NCI-H460 (cell line): ENCODE data around the gene PTPN11. TPM values are rescaled to one million over a fixed set of nuclear protein-coding genes. Genes with fewer than 3 reads are reported as not detected.
"Not testable (repeated sequence)": the region's sequence is repeated elsewhere in the genome, so short reads cannot be mapped to it uniquely, and the experiment has no call there.

Source experiments
- DNase-seq: peaks from one replicate; pipeline ENCODE4 v3.0.0-alpha.2; 2016; ENCODE audit warnings: low read depth; ENCODE audit errors: extremely low read depth
- polyA plus RNA-seq: library from polyadenylated mRNA; depleted of rRNA; stranded (reverse); fragments of >200 nt; gene quantifications from 2 replicates; pipeline ENCODE4 v1.2.3, GENCODE V29; 2014; cell fraction: nucleus; rRNA removed
- total RNA-seq: library from RNA; depleted of rRNA; stranded (reverse); fragments of >200 nt; shearing (Covaris generic); gene quantifications from 2 replicates; pipeline ENCODE4 v1.2.3, GENCODE V29; 2014; rRNA removed

Gene PTPN11
- 98.2 and 110 TPM in 2 replicates for total RNA-seq
- 42.7 and 72.0 TPM in 2 replicates for polyA plus RNA-seq

DNA sequence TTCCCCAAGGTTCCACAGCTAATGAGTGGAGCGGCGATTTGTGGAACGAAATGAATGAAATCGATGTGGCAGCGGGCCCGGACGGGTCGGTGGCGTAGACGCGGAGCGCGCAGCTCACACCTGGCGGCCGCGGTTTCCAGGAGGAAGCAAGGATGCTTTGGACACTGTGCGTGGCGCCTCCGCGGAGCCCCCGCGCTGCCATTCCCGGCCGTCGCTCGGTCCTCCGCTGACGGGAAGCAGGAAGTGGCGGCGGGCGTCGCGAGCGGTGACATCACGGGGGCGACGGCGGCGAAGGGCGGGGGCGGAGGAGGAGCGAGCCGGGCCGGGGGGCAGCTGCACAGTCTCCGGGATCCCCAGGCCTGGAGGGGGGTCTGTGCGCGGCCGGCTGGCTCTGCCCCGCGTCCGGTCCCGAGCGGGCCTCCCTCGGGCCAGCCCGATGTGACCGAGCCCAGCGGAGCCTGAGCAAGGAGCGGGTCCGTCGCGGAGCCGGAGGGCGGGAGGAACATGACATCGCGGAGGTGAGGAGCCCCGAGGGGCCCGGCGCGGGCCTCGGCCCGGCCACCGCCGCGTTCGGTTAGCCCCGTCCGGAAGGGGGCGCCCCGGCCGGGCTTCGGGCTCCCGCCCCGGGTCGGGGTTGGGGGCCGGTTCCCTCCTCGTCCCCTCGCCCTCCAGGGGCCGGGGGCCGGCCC, at the start of gene PTPN11:
Gene PTPN11 (plus strand): TSS at position 340 of the 689 bp plus-strand sequence. CDS start 165 bp downstream, at position 505.
- DNase-seq, result peak; percentile 74

DNA sequence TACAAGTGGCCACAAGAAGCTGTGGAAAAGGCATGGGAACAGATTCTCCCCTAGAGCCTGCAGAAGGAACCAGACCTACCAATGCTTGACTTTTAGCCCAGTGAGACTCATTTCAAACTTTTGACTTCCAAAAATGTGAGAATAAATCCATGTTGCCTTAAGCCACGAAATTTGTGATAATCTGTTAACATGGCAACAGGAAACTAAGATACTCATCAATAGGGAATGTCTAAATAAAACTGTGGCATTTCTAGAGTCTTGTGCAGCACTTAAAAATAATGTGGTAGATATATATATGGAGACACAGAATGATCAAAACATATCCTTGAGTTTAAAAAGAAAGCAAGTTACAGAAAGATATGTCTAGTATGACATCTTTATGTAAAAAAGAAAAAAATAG, 48.5 kb upstream of the PTPN11 start:
- DNase-seq, result no peak

GRCh38 chr12:112370868-112371510, 47.8 kb upstream of the PTPN11 start:
- DNase-seq, result no peak

GRCh38 chr12:112374166-112374740, 44.5 kb upstream of the PTPN11 start:
- DNase-seq, result no peak

DNA sequence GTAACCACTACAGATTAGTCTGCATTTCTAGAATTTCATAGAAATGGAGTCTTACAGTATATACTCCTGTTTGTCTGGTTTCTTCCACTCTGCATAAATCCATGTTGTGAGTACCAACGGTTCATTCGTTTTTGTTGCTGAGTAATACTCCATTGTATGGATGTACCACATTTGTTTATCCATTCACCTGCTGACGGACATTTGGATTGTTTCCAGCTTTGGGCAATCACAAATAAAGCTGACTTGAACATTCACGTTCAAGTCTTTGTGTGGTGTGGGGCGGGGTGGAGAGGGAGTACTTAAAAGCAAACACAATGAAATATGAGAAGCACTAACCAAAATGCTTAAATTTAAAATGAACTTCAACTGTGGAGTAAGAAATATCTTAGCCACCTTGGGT, 43.6 kb upstream of the PTPN11 start:
- DNase-seq, result no peak

DNA sequence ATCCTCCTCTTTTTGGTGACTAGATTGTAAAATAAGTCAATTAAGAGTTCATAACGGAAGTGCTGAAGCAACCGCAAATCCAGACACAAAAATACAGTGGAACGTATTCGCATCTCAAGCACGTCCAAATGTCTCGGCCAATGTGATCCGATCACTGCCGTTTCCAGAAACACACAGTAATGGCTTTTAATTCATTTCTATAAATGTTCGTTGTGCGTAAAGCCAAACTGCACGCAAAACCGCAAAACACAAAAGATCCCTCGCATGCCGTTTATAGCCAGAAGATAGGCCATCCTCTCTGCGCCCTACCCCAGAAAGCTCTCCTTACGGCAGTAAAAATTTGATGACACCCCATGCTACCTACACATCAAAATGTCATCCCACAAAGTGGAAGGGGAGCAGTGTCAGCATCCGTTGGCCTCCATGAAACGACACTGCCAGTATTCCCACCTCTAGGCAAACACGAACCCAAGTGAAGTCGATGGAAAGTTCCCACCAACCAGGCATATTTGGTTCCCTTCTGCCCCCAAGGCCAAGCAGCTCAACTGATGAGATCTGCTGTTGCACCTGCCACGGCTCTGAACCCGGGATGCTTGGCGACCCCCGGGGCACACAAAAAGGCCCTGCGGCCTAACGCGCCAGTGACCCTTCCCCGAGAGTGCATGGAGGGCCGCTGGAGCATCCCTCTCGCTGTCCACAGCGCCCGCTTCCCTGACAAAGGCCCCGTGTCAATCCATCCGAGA, 37.9 kb upstream of the PTPN11 start:
- DNase-seq, result no peak

- DNase-seq, result no peak
These were observed 37.3 kb upstream of the PTPN11 start for GRCh38 chr12:112381406-112381882.

- DNase-seq, result peak; percentile 87
These were observed 36.6 kb upstream of the PTPN11 start, which contains the start of gene HECTD4 for GRCh38 chr12:112381883-112382796. TSS of gene HECTD4 (minus strand) at chr12:112382431. CDS start at chr12:112382128, 303 bp downstream.

GRCh38 chr12:112382866-112383265, 35.9 kb upstream of the PTPN11 start:
- DNase-seq, result no peak

DNA sequence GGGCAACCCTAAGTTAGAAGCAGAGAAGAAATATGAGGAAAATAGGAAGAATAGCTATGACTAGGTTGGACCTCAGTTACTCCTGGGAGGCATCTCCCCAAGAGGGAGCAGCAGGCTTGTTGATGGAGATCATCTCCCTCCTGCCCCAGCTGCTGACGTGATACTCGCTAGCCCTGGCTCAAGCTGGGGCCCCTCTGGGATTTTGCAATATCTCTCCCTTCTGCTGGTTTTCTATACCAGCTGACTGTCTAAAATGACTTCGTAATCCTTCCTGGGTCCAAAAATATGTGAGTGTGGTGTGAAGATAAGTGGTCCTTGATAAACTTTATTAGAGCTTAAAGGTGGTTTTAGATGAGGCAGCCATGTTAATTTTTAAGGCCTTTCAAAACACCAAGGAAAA, 32.0 kb upstream of the PTPN11 start:
- DNase-seq, result no peak

DNA sequence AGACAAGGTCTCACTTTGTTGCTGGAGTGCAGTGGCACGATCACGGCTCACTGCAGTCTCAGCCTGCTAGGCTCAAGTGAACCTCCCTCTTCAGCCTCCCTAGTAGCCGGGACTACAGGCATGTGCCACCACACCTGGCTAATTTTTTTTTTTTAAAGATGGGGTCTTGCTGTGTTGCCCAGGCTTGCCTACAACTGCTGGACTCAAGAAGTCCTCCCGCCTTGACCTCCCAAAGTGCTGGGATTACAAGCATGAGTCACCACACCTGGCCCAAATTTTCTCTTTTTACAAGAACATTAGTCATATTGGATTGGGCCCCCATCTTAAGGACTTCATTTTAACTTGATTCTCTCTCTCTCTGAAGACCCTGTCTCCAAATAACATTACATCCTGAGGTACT, 29.5 kb upstream of the PTPN11 start:
- DNase-seq, result no peak

- not testable (repeated sequence) for DNase-seq
These were observed 28.7 kb upstream of the PTPN11 start for GRCh38 chr12:112389922-112390654.

DNA sequence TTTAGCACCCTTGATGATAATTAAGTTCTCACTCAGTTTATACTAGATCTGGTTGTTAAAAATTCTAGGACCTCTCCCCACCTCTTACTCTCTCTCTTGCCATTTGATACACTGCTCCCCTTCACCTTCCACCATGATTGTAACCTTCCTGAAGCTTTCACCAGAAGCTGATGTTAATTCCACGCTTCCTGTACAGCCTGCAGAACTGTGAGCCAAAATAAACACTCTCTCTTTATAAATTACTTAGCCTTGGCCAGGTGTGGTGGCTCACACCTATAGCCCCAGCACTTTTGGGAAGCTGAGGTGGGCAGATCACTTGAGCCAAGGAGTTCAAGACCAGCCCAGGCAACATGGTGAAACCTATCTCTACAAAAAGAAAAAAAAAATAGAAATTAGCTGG, 25.4 kb upstream of the PTPN11 start:
- no peak for DNase-seq

- DNase-seq, result no peak
These were observed 17.7 kb upstream of the PTPN11 start for GRCh38 chr12:112401054-112401453.

GRCh38 chr12:112401903-112402498, 16.7 kb upstream of the PTPN11 start:
- DNase-seq, result no peak

DNA sequence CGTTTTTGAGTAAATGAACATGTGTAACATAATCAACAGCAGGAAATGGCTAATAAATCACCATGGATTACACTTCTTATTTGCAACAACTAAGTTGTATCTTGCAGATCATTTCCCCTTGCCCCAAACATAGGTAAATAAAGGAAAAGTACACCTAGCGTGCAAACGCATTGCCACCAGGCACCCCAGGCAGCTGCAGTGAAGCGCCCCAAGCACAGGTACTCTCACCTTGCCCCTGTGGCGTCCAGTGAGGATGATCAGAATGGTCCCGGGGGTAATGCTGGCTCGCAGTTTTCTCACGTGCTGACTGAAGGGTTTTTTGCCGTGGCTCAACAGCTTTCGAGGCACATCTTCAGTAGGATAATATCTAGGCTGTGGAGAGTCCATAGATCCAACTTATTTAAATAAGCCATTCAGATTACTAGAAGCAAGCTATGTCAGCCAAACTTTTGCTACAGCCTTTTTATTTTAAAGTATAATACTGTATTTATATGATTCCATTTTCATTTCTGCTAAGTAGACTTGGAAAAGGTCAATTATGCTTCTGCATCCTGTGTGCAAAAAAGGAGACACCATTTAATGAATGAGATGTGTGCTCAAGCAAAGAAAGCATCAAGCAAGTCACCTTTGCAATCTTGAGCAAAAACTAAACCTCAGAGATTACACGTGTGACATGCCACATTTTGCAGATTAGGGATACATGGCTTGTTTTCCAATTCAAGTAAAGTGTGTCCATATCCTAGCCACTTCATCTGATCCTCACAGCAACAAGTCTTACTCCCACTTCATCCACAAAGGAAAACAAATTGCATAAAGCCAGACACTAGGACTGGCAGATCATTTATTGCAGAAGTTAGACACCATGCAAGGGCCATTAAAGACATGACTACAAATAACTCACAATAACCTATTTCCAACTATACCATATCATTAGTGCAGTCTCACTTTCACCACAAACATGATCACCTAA, 11.9 kb upstream of the PTPN11 start:
- DNase-seq, result no peak

DNA sequence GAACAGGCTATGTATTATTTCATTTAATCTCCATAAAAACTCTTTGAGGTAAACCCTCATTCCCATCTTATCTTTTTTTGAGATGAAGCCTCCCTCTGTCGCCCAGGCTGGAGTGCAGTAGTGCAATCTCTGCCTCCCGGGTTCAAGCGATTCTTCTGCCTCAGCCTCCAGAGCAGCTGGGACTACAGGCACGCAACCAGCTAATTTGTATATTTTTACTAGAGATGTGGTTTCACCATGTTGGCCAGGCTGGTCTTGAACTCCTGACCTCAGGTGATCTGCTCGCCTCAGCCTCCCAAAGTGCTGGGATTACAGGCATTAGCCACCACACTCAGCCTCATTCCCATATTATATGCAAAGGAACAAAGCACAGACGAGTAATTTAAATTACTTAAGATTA, 11.1 kb upstream of the PTPN11 start:
- not testable (repeated sequence) for DNase-seq

DNA sequence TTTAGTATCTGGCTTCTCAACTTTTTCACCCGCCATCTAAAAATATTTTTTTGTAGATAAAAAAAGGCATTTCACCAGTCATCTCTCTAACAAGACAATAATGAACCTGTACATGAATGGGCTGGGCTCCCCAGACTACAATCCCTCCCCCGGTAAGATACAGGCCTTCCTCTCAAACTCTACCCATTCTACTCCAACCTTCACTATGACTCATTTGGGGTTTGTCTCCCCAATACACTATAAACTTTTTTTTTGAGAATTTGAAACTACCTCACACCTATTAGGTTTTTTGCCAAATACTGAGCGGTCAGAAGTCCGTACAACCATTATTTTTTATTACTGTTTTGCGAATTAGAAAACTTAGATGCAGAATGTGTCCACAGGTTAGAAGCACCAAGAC, 10.1 kb upstream of the PTPN11 start:
- no peak for DNase-seq
